GM19467 (cell line): Measurements from ENCODE around the gene VSTM2L.

ENCODE experiments used
- ATAC-seq: cut with Tn5 transposase; IDR thresholded peaks from one replicate; pipeline ENCODE4 v1.9.1; 2021; ENCODE audit warnings: mild to moderate bottlenecking, moderate library complexity; ENCODE audit not compliant: unreplicated experiment

Gene VSTM2L

DNA sequence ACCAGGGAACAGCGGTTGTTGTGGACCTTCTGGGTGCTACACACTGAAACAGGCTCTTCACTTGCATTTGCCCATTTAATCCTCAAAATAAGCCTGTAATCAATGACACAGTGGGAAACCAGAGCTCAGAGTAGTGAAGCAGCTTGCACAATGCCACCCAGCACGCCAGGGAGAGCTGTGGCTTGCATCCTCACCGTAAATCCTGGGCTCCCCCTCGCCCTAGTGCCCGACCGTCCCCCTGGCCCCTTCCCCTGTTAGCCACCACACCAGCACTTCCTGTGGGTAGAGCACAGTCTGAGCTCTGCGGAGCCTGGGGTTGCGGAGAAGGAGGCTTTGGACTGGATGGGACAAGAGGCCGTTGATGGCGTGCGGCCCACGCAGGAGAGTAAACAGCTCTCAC lies 14.5 kb downstream of the VSTM2L start:
- no peak for ATAC-seq

DNA sequence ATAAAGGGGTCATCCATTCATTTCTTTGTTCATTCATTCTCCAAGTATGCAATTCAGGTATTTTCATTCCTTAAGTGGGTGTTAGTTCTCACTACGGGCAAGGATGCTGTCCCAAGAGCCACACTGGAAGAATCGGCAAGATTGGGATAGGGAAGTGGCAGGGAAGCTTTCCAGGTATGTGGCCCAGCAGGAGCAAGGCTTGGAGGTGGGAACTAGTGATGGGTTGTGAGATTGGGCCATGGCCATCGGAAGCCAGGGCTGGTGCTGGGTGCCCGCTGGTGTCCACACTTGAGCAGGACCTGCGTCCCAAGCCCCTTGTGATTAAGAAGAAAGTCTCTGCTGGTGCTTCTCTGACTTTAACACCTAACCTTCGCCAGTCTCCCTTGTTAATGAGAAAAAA lies 15.1 kb downstream of the VSTM2L start:
- no peak for ATAC-seq

GRCh38 chr20:37919389-37920040 lies 16.6 kb downstream of the VSTM2L start:
- no peak for ATAC-seq

DNA sequence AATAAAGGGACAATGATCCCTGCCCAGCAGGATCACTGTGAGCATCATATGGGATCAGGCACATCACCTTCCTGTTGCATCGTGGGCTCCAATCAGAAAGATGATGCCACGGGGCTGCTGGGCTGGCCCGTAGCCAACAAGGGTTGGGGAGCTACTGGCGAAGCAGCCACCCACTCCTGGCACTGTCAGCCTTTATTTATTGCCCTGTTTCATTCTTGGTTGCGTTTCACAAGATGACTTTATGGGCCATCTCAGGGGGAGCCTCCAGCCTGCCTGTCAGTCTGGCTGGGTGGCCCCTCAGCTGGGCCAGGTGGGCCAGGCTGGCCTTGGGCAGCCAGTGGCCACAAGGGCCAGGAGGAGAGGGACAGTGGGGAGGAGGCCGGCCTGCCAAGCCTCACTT lies 17.3 kb downstream of the VSTM2L start:
- ATAC-seq = no peak

DNA sequence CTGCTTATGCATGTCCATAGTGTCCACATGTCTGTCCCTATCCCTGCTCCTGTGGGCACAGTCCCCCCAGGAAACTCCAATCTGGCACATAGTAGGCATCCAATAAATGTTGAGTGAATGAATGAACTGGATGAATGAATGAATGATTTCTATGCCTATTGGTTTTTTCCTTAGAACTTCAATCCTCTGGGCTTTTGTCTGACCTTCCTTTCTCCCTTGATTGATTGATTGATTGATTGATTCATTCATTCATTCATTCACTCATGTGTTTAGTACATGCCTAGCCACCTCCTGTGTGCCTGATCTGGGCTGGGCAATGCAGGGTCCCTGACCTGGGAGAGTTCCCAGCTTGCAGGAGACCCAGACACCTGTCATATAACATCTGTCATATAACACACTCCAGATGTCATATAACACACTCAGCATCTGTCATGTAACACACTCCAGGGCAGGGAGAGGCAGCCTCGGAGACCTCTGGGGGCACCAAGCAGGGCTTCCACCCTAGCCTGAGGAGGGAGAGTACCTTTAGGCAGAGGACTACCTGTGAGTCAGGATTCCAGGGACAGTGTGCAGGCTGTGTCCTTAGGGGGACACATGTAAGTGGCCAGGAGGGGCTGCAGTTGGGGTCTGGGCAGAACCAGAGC lies 17.9 kb downstream of the VSTM2L start:
- ATAC-seq = no peak

GRCh38 chr20:37921341-37921929 lies 18.5 kb downstream of the VSTM2L start:
- ATAC-seq = no peak

DNA sequence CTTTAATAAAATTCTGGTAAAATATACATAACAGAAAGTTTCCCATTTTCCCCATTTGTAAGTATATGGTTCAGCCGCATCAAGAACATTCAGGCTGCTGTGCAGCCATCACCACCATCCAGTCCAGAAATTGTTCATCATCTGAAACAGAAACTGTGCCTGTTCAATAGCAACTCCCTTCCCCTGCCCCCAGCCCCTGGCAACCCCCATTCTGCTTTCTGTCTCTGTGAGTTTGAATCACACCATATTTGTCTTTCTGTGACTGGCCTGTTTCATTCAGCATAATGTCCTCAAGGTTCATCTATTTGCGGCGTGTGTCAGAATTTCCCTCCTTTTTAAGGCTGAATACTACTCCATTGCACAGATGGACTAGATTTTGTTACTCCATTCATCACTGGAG lies 19.1 kb downstream of the VSTM2L start:
- ATAC-seq = peak; percentile 55

DNA sequence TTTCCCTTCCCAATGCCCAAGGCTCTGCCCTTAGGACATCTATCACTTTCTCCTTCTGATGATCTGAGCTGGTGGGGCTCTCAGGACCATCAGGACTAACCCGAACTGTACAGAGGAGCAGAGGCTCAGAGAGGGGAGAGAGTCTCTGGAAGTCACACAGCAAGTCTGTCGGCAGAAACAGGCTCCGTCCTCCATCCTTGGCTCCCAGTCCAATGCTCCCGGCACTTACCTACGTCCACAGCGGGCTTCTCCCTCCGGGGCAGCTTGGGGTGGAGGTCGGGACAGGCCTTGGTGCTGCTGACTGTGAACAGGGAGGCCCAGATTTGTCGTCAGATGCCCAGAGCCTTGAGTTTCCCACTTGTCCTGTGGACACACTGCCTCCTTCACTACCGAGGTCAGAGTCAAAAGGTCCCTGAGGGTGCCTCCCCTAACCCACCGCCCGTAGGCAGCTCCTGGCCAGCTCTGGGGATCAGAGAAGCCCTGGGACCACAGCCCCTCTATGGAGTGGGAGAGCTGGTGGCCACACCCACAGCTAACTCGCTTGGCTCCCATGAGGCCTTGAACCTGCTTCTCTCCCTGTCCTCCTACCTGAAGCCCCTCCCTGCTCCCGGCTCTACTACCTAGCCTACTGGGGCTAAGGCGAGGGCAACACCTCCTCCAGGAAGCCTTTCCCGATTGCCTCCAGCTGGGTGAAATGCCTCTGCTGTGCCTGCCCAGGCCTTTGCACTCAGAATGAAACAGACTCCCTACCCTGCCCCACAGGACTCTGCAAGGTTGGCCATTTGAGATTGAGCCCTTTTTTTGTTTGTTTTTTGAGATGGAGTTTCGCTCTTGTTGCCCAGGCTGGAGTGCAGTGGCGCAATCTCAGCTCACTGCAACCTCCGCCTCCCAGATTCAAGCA lies 22.6 kb downstream of the VSTM2L start:
- no peak for ATAC-seq

- ATAC-seq = no peak
These were observed 23.7 kb downstream of the VSTM2L start for GRCh38 chr20:37926612-37927011.

DNA sequence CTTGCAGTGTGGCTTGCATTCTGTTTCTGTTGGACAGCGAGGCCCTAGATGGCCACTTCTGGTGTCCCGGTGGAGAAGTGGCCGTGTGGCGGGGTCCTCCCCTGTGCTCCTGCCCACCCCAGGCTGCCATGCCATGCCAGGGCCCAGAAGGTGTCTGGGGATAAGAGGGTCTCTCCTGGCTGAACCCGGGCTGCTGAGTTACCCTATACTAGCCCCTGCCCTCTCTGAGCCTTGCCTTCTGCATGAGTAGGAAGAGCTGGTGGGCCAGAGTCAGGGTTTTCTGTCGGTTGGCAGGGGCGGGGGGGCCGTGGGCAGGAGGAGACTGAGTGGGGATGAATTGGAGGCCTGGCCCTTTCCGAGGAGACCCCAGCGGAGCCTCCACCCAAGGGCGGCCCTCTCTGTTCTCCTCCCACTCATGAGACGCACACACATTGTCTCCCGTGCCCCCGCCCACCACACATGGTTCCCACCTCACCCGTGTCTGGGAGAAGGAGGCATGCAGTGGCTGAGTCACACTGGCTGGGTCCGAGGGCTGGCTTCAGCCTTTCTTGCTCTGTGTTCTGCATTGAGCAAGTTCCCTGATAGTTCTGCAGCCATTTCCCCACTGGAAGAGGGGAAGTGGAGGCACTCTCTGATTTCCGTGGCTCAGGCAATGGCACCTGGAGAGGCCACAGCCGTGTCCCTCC lies 24.6 kb downstream of the VSTM2L start:
- ATAC-seq = no peak

GRCh38 chr20:37928996-37929682 lies 26.2 kb downstream of the VSTM2L start:
- ATAC-seq = no peak

- ATAC-seq = no peak
These were observed 26.7 kb downstream of the VSTM2L start for GRCh38 chr20:37929683-37930014.

GRCh38 chr20:37931153-37931922 lies 28.4 kb downstream of the VSTM2L start:
- ATAC-seq = no peak

- ATAC-seq = no peak
These were observed 29.1 kb downstream of the VSTM2L start for GRCh38 chr20:37932074-37932473.

DNA sequence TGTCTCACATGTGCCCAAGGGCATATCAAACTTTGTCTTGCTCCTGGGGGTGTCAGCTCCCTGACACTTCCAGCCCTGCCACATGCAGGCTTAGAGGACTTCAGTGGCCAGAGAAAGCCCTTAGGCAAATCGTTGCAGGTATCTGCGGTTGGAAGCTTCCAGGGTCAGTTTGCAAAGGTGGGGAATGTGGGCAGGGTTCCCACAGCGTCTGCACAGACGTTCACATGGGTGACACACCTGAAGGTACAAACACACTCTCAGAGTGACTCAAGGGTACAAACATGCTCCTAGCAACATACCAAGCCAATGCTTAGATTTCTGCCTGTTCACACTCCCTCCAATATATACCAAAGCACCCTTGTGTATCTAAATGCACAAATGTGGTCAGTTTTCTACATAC lies 30.0 kb downstream of the VSTM2L start:
- no peak for ATAC-seq

DNA sequence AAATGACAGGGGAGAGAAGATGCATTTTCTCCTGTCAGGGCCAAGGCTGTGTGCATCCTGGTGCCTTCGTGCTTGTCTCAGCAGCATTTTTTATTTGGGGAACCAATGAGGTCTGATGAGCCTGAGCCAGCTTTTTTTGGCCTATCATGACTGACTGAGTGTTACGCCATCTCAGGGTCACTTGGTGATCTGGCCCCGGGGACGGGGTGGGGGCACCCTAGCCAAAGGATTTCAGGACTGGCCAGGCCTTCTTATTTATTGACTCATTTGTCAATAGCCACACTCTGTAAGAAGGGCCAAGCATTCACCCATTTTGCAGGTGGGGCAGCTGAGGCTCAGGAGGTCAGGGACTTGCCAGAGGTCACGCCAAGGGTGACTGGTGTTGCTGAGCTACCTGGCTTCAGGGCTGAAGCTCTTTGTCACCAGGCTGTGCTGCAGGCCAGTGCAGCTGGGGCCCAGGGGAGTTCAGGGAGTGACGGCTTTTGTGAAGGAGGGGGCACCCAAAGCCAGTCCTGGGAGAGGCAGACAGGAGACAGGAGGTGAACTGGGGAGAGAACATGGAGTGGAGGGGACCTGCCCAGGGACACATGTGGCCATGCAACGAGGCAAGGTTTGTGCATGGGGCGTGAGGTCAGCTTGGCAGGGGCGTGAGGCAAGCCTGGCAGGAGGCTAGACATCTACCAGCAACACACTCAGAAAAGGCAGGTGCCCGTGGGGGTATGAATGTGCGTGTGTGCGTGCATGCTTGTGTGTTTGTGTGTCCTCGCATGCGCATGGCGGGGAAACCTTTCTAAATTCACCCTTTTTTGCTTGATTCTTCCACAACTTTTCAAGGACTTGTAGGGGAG lies 31.1 kb downstream of the VSTM2L start:
- no peak for ATAC-seq

DNA sequence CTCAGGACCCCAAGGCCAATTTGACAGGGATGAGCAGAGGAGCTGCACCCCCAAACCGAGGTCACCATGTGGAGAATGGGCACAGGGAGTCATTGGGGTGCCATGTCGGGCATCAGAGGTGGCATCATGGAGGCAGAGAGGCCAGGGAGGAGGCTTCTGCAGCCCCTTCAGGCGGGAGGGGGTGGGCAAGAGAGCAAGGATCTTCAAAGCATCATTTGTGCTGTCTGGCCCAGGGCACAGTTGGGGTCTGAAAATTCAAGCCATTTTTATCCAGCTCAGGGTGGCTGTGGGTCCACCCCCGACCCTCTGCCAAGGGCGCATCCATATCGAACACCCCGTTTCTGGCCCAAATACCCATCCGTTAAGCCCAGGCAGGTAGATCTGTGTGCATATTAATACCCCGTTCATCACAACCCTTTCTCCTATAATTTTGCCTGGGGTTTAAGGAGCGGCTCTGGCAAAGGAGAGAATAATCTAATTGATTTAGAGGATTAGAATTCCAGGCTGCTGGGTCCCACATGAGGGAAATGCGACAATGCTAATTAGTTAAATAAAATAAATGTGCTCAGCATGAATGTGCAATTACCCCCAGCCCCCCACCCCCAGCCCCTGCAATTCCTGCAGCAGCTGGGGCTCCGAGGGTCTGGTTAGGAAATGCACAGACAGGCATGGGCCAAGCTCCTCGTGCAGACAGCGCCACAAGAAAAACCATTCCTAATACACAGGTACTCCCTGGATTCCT lies 31.9 kb downstream of the VSTM2L start:
- no peak for ATAC-seq

DNA sequence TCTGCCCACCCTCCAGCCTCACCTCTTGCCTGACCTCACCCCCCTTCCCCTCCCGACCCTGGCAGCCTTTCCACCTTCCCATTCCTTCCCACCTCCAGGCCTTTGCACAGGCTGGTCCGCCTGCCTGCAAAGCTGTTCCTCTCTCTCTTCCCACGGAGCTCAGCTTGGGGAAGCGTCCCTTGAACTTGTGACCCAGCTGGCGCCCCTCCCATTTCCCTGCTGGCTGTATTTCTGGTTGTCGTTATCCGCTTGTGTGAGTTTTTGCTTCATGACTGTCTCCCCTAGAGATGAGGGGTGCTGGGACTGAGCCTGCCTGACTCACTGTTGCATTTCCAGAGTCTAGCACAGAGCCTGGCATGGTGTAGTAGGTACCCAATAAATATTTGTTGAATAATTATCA lies 32.5 kb downstream of the VSTM2L start:
- ATAC-seq = no peak
